Liver (tissue), 5 donors: Measurements from ENCODE around the gene ADCY4. TPM values are rescaled to one million over a fixed set of nuclear protein-coding genes. Genes with fewer than 3 reads are reported as not detected.

Source experiments
- polyA plus RNA-seq, 2 donors: library from polyadenylated mRNA; stranded (reverse) in 1 of 2; unstranded in 1 of 2; fragments of 200-250 nt in 1 of 2; fragments of >200 nt in 1 of 2; fragmentation: Nextera tagmentation in 1 of 2; extraction: Ambion mirVana in 1 of 2; gene quantifications; one replicate each; pipeline versions ENCODE4 v1.2.1 to v1.2.3, GENCODE V29; 2013 to 2015
- small RNA-seq: library from RNA; depleted of rRNA; stranded (forward); fragments of <200 nt; gene quantifications from one replicate; pipeline ENCODE3, GENCODE V24; 2014
- total RNA-seq, 2 donors: library from RNA; depleted of rRNA; stranded (reverse); fragments of >200 nt; gene quantifications; one replicate each; pipeline ENCODE4 v1.2.3, GENCODE V29; 2014
- donor health status: healthy.
- donor health status: healthy.
- donor health status: healthy.

Gene ADCY4
- total and polyA plus RNA-seq, 4 donors = 2.2 to 7.2 (median 4.0) TPM

Small RNA genes within 50 kb of the gene (small RNA-seq; reads per million reads assigned to genes)
- gene RF00026 = not detected

Other genes starting within 250 kb of the ADCY4 start
Only the 30 nearest of the 33 such genes appear.
- 1 to 10 TPM; 2.7 to 3.2 TPM for gene NRL, start 220.1 kb downstream of the ADCY4 start, total RNA-seq
- gene NRL, start 220.1 kb downstream of the ADCY4 start, polyA plus RNA-seq = 1 to 10 TPM; 1.5 to 2.9 TPM
- gene FITM1, start 204.4 kb downstream of the ADCY4 start, total RNA-seq = 1 to 10 TPM; 1.7 to 6.4 TPM
- 10 to 100 TPM; 11.9 to 16.1 TPM for gene FITM1, start 204.4 kb downstream of the ADCY4 start, polyA plus RNA-seq
- gene PSME1, start 198.9 kb downstream of the ADCY4 start, total RNA-seq = 10 to 100 TPM; 63.3 to 71.9 TPM
- 100 to 1,000 TPM; 131 to 237 TPM for gene PSME1, start 198.9 kb downstream of the ADCY4 start, polyA plus RNA-seq
- gene EMC9, start 193.5 kb downstream of the ADCY4 start, total RNA-seq = 10 to 100 TPM in 1 of 2 donors, 1 to 10 TPM in 1; 8.6 to 10.5 TPM
- gene EMC9, start 193.5 kb downstream of the ADCY4 start, polyA plus RNA-seq = 10 to 100 TPM; 16.2 to 17.8 TPM
- gene PSME2, start 188.5 kb downstream of the ADCY4 start, total RNA-seq = 10 to 100 TPM; 56.9 to 62.3 TPM
- 100 to 1,000 TPM; 123 to 247 TPM for gene PSME2, start 188.5 kb downstream of the ADCY4 start, polyA plus RNA-seq
- 10 to 100 TPM; 16.3 to 36.0 TPM for gene RNF31, start 187.6 kb downstream of the ADCY4 start, total RNA-seq
- 10 to 100 TPM; 20.3 to 21.6 TPM for gene RNF31, start 187.6 kb downstream of the ADCY4 start, polyA plus RNA-seq
- 10 to 100 TPM; 44.2 to 57.8 TPM for gene IRF9, start 173.8 kb downstream of the ADCY4 start, total RNA-seq
- gene IRF9, start 173.8 kb downstream of the ADCY4 start, polyA plus RNA-seq = 10 to 100 TPM; 37.9 to 60.9 TPM
- gene REC8, start 163.0 kb downstream of the ADCY4 start, total RNA-seq = 1 to 10 TPM; 3.8 to 4.7 TPM
- gene REC8, start 163.0 kb downstream of the ADCY4 start, polyA plus RNA-seq = 1 to 10 TPM; 2.3 to 3.8 TPM
- 10 to 100 TPM; 16.3 to 29.8 TPM for gene IPO4, start 146.3 kb downstream of the ADCY4 start, total RNA-seq
- gene IPO4, start 146.3 kb downstream of the ADCY4 start, polyA plus RNA-seq = 10 to 100 TPM; 13.6 to 32.9 TPM
- 10 to 100 TPM; 27.5 to 76.2 TPM for gene TM9SF1, start 139.6 kb downstream of the ADCY4 start, total RNA-seq
- 10 to 100 TPM; 30.0 to 46.9 TPM for gene TM9SF1, start 139.6 kb downstream of the ADCY4 start, polyA plus RNA-seq
- under 1 TPM in 1 of 2 donors, not detected in 1; 0.33 TPM for gene TSSK4, start 129.4 kb downstream of the ADCY4 start, total RNA-seq
- under 1 TPM in 1 of 2 donors, not detected in 1; 0.25 TPM for gene TSSK4, start 129.4 kb downstream of the ADCY4 start, polyA plus RNA-seq
- gene CHMP4A, start 121.6 kb downstream of the ADCY4 start, total RNA-seq = 10 to 100 TPM; 14.6 to 19.6 TPM
- gene CHMP4A, start 121.6 kb downstream of the ADCY4 start, polyA plus RNA-seq = 10 to 100 TPM; 36.3 to 38.7 TPM
- gene MDP1, start 119.0 kb downstream of the ADCY4 start, total RNA-seq = 1 to 10 TPM; 3.2 to 6.6 TPM
- 10 to 100 TPM in 1 of 2 donors, 1 to 10 TPM in 1; 7.4 to 13.4 TPM for gene MDP1, start 119.0 kb downstream of the ADCY4 start, polyA plus RNA-seq
- gene NEDD8, start 102.7 kb downstream of the ADCY4 start, total RNA-seq = 10 to 100 TPM; 32.3 to 49.3 TPM
- 100 to 1,000 TPM; 107 to 136 TPM for gene NEDD8, start 102.7 kb downstream of the ADCY4 start, polyA plus RNA-seq
- 10 to 100 TPM; 28.6 to 29.8 TPM for gene GMPR2, start 102.1 kb downstream of the ADCY4 start, total RNA-seq
- 10 to 100 TPM; 34.9 to 42.7 TPM for gene GMPR2, start 102.1 kb downstream of the ADCY4 start, polyA plus RNA-seq
- gene TINF2, start 92.4 kb downstream of the ADCY4 start, total RNA-seq = 10 to 100 TPM; 23.5 to 25.1 TPM
- 10 to 100 TPM; 14.4 to 24.3 TPM for gene TINF2, start 92.4 kb downstream of the ADCY4 start, polyA plus RNA-seq
- gene TGM1, start 71.9 kb downstream of the ADCY4 start, total RNA-seq = 1 to 10 TPM; 1.1 to 1.5 TPM
- gene TGM1, start 71.9 kb downstream of the ADCY4 start, polyA plus RNA-seq = under 1 TPM; 0.28 to 0.39 TPM
- gene RABGGTA, start 63.5 kb downstream of the ADCY4 start, total RNA-seq = 10 to 100 TPM in 1 of 2 donors, 1 to 10 TPM in 1; 7.5 to 19.7 TPM
- 10 to 100 TPM; 11.7 to 14.7 TPM for gene RABGGTA, start 63.5 kb downstream of the ADCY4 start, polyA plus RNA-seq
- 10 to 100 TPM; 30.3 to 84.9 TPM for gene DHRS1, start 35.3 kb downstream of the ADCY4 start, total RNA-seq
- 10 to 100 TPM; 40.3 to 60.1 TPM for gene DHRS1, start 35.3 kb downstream of the ADCY4 start, polyA plus RNA-seq
- 10 to 100 TPM; 12.3 to 18.2 TPM for gene NOP9, start 35.2 kb downstream of the ADCY4 start, total RNA-seq
- gene NOP9, start 35.2 kb downstream of the ADCY4 start, polyA plus RNA-seq = 1 to 10 TPM; 3.8 to 7.1 TPM
- gene CIDEB, start 27.1 kb downstream of the ADCY4 start, total RNA-seq = 100 to 1,000 TPM in 1 of 2 donors, 10 to 100 TPM in 1; 32.1 to 142 TPM
- gene CIDEB, start 27.1 kb downstream of the ADCY4 start, polyA plus RNA-seq = 100 to 1,000 TPM; 176 to 312 TPM
- gene LTB4R2, start 24.9 kb downstream of the ADCY4 start, total RNA-seq = 10 to 100 TPM in 1 of 2 donors, 1 to 10 TPM in 1; 2.5 to 11.3 TPM
- 1 to 10 TPM in 1 of 2 donors, under 1 TPM in 1; 0.28 to 1.2 TPM for gene LTB4R2, start 24.9 kb downstream of the ADCY4 start, polyA plus RNA-seq
- gene LTB4R, start 23.6 kb downstream of the ADCY4 start, total RNA-seq = 1 to 10 TPM; 2.1 to 5.0 TPM
- gene LTB4R, start 23.6 kb downstream of the ADCY4 start, polyA plus RNA-seq = 1 to 10 TPM in 1 of 2 donors, under 1 TPM in 1; 0.86 to 2.9 TPM
- 1 to 10 TPM; 2.7 to 2.9 TPM for gene RIPK3, start 4.9 kb upstream of the ADCY4 start, total RNA-seq
- gene RIPK3, start 4.9 kb upstream of the ADCY4 start, polyA plus RNA-seq = 1 to 10 TPM; 1.0 to 1.2 TPM
- 1 to 10 TPM; 1.4 to 3.6 TPM for gene NFATC4, start 33.1 kb upstream of the ADCY4 start, total RNA-seq
- gene NFATC4, start 33.1 kb upstream of the ADCY4 start, polyA plus RNA-seq = 1 to 10 TPM; 1.0 to 2.2 TPM
- 10 to 100 TPM in 1 of 2 donors, 1 to 10 TPM in 1; 2.5 to 11.0 TPM for gene NYNRIN, start 63.9 kb upstream of the ADCY4 start, total RNA-seq
- gene NYNRIN, start 63.9 kb upstream of the ADCY4 start, polyA plus RNA-seq = under 1 TPM; 0.89 to 0.99 TPM
- under 1 TPM; 0.59 to 0.79 TPM for gene CBLN3, start 94.6 kb upstream of the ADCY4 start, total RNA-seq
- gene CBLN3, start 94.6 kb upstream of the ADCY4 start, polyA plus RNA-seq = under 1 TPM; 0.07 to 0.33 TPM
- 10 to 100 TPM; 38.2 to 40.3 TPM for gene KHNYN, start 94.9 kb upstream of the ADCY4 start, total RNA-seq
- gene KHNYN, start 94.9 kb upstream of the ADCY4 start, polyA plus RNA-seq = 10 to 100 TPM in 1 of 2 donors, 1 to 10 TPM in 1; 3.0 to 11.1 TPM
- gene SDR39U1, start 107.7 kb upstream of the ADCY4 start, total RNA-seq = 10 to 100 TPM; 10.8 to 17.0 TPM
- gene SDR39U1, start 107.7 kb upstream of the ADCY4 start, polyA plus RNA-seq = 10 to 100 TPM; 34.9 to 50.4 TPM
- gene CMA1, start 173.2 kb upstream of the ADCY4 start, total RNA-seq = not detected
- under 1 TPM in 1 of 2 donors, not detected in 1; 0.81 TPM for gene CMA1, start 173.2 kb upstream of the ADCY4 start, polyA plus RNA-seq